Upper lobe of left lung (tissue), 6 donors: ENCODE data around the gene HNRNPM. TPM values are rescaled to one million over a fixed set of nuclear protein-coding genes. Genes with fewer than 3 reads are reported as not detected.

Experiments used
- ATAC-seq, 2 donors: fragments of 200-7000 bp; cut with Tn5 transposase; one replicate each; pipeline ENCODE4 v1.9.1; 2022; ENCODE audit warnings: mild to moderate bottlenecking in 2 of 2, moderate library complexity in 2 of 2; ENCODE audit not compliant: low FRiP score in 2 of 2
- DNase-seq, 2 donors: peaks; one replicate each; pipeline ENCODE4 v3.0.0-alpha.2; 2019 to 2020
- H3K27ac ChIP-seq, 4 donors: fragments of 200-600 bp; sonication (generic); one replicate each; pipeline ENCODE4 v1.5.1; 2016 to 2019
- H3K27me3 ChIP-seq, 4 donors: fragments of 200-600 bp; sonication (generic); one replicate each; pipeline ENCODE4 v1.5.1; 2017 to 2019
- H3K36me3 ChIP-seq, 4 donors: fragments of 200-600 bp; sonication (generic); one replicate each; pipeline ENCODE4 v1.5.1; 2016 to 2019
- H3K4me1 ChIP-seq, 4 donors: fragments of 200-600 bp; sonication (generic); one replicate each; pipeline ENCODE4 v1.5.1; 2018 to 2019
- H3K4me3 ChIP-seq, 4 donors: fragments of 200-600 bp; sonication (generic); one replicate each; pipeline ENCODE4 v1.5.1; 2017 to 2019; ENCODE audit warnings: mild to moderate bottlenecking in 2 of 4, moderate library complexity in 1 of 4
- H3K9me3 ChIP-seq, 4 donors: fragments of 200-600 bp; sonication (generic); one replicate each; pipeline ENCODE4 v1.5.1; 2018 to 2019
- EP300 ChIP-seq, 4 donors: sonication (generic); formaldehyde crosslinking; IDR thresholded peaks; one replicate each; pipeline ENCODE4 v1.5.1; 2017; ENCODE audit warnings: antibody characterized with exemption in 4 of 4, control low read depth in 2 of 4
- POLR2A ChIP-seq, 4 donors: fragments of 450-650 bp; IDR thresholded peaks; one replicate each; pipeline ENCODE4 v1.5.1; 2016 to 2017; ENCODE audit warnings: antibody characterized with exemption in 4 of 4, mild to moderate bottlenecking in 2 of 4
- POLR2AphosphoS5 ChIP-seq, 2 donors: sonication (generic); formaldehyde crosslinking; IDR thresholded peaks; one replicate each; pipeline ENCODE4 v1.5.1; 2017; ENCODE audit warnings: antibody characterized with exemption in 2 of 2
- WGBS, 2 donors: methylation state at CpG; one replicate each; pipeline ENCODE4 v1.1.5; 2017 to 2018; 5-methylcytosine and 5-hydroxymethylcytosine counted together
- total RNA-seq, 6 donors: library from RNA; depleted of rRNA in 4 of 6; stranded (reverse); fragments of >200 nt in 4 of 6; gene quantifications; one replicate each; pipeline versions ENCODE4 v1.1.0 to v1.2.1, GENCODE V29; 2016 to 2021
- TF ChIP-seq, protein P1 (sequence below), 6 experiments: fragments of 450-650 bp in 4 of 6; fragments of 200-600 bp in 2 of 6; sonication (generic) in 2 of 6; IDR thresholded peaks; one replicate each; pipeline ENCODE4 v1.5.1; 2016 to 2019; ENCODE audit warnings: antibody characterized with exemption in 6 of 6
- donor health status: DM: no; HTN: no; CAD: no; lungs with moderate emphysema.
- donor health status: DM: no; HTN: yes; CAD: no; lungs with severe emphysema.

HNRNPM gene, protein sequence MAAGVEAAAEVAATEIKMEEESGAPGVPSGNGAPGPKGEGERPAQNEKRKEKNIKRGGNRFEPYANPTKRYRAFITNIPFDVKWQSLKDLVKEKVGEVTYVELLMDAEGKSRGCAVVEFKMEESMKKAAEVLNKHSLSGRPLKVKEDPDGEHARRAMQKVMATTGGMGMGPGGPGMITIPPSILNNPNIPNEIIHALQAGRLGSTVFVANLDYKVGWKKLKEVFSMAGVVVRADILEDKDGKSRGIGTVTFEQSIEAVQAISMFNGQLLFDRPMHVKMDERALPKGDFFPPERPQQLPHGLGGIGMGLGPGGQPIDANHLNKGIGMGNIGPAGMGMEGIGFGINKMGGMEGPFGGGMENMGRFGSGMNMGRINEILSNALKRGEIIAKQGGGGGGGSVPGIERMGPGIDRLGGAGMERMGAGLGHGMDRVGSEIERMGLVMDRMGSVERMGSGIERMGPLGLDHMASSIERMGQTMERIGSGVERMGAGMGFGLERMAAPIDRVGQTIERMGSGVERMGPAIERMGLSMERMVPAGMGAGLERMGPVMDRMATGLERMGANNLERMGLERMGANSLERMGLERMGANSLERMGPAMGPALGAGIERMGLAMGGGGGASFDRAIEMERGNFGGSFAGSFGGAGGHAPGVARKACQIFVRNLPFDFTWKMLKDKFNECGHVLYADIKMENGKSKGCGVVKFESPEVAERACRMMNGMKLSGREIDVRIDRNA
- total RNA-seq = 100 to 1,000 TPM in 5 of 6 donors, 10 to 100 TPM in 1; 95.2 to 188 (median 149) TPM

DNA sequence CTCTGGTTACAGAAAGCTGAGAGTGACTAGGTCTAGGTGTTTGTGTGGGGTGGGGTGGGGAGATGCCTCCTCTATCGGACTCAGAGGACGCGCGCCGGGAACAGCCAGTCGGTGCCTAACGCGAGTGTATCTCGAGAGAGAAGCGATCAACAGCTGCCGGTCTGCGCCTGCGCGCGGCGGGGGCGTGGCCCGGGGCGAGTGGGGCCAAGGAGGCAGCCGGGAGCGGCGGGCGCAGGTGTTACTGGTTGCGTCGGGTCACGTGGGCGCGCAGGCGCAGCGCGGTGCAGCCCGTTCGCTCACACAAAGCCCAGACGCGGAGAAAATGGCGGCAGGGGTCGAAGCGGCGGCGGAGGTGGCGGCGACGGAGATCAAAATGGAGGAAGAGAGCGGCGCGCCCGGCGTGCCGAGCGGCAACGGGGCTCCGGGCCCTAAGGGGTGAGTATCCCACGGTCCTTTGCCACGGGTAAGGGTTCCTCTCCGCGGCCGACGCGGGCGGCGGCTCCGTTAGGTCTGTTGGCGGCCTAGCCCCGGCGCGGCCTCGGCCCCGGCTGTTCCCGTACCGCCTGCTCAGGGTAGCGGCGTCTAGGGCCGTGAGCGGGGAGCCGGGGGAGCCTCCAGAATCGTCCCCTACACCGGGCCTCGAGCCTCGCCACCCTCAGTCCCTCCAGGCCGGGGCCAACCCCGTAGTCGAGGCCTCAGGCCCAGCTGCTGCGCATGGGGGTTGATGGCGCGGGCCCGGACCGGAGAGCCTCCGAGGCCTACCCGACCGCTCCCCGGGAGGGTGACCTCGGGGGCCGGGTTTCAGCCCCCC is at the start of gene HNRNPM:
Gene HNRNPM (plus strand): TSS at position 299 of the 811 bp plus-strand sequence. CDS start 24 bp downstream, at position 323.
- H3K36me3 ChIP-seq = peaks cover 0 to 21% (median 5%) of the 10 kb centered on the region in 4 donors
- H3K9me3 ChIP-seq = no peaks in the 10 kb centered on the region
- H3K4me3 ChIP-seq = peak within 1 kb of the TSS; percentile 70 to 93 (median 80)
- 0 to 2% methylated on average over 30 to 36 of the region's 93 CpGs for WGBS, 2 donors
- H3K27ac ChIP-seq = peak within 1 kb of the TSS; percentile 97 to 99 (median 98)
- H3K27me3 ChIP-seq = no peaks in the 10 kb centered on the region
- ATAC-seq (peak; percentile 98 to 99), DNase-seq (peak; percentile 100)
- peaks cover 36 to 50% (median 42%) of the 10 kb centered on the region in 4 donors for H3K4me1 ChIP-seq
- TF ChIP-seq POLR2A (IDR thresholded peaks at IDR 0.05) = peak in 3 of 4 donors; percentile 88 to 98 (median 97)
- peak in 1 of 4 donors; percentile 24 for TF ChIP-seq EP300 (IDR thresholded peaks at IDR 0.05)
- peak; percentile 95 for TF ChIP-seq POLR2AphosphoS5 (IDR thresholded peaks at IDR 0.05)
- TF ChIP-seq, protein P1, sequence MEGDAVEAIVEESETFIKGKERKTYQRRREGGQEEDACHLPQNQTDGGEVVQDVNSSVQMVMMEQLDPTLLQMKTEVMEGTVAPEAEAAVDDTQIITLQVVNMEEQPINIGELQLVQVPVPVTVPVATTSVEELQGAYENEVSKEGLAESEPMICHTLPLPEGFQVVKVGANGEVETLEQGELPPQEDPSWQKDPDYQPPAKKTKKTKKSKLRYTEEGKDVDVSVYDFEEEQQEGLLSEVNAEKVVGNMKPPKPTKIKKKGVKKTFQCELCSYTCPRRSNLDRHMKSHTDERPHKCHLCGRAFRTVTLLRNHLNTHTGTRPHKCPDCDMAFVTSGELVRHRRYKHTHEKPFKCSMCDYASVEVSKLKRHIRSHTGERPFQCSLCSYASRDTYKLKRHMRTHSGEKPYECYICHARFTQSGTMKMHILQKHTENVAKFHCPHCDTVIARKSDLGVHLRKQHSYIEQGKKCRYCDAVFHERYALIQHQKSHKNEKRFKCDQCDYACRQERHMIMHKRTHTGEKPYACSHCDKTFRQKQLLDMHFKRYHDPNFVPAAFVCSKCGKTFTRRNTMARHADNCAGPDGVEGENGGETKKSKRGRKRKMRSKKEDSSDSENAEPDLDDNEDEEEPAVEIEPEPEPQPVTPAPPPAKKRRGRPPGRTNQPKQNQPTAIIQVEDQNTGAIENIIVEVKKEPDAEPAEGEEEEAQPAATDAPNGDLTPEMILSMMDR (IDR thresholded peaks at IDR 0.05) = peak in 2 of 6 experiments; percentile 16 to 24

DNA sequence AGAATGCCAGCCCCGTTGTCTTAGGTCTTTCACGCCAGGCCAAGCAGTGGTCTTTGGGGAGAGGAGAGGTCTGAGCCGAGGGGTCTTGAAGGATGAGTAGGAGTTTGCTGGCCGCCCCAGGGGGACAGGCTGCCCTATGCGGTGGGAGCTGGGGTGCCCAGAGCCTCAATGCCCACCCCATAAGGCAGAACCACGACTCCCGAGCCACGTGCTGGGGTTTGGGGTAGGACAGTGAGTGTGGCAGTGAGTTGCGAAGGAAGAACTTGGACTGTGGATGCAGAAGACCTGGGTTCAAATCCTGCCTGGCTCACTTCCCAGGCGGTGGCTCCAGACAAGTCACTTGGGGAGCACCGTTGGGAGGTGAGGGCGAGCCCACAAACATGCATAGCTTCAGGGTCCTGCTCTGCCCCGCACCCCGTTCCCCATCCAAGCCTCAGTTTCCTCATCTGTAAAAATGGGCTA is 49.1 kb upstream of the HNRNPM start:
- DNase-seq (peak in 1 of 2 donors; percentile 48), ATAC-seq (no peak)
- H3K36me3 ChIP-seq = peaks cover 0 to 14% (median 14%) of the 10 kb centered on the region in 4 donors
- TF ChIP-seq EP300 (IDR thresholded peaks at IDR 0.05) (no peak), POLR2AphosphoS5 (IDR thresholded peaks at IDR 0.05) (no peak), POLR2A (IDR thresholded peaks at IDR 0.05) (no peak)
- TF ChIP-seq, protein P1 (IDR thresholded peaks at IDR 0.05) = no peak
- H3K27ac ChIP-seq = peak overlapping the region; percentile 53 to 100 (median 100)
- H3K9me3 ChIP-seq = no peaks in the 10 kb centered on the region
- H3K27me3 ChIP-seq = no peaks in the 10 kb centered on the region
- no peak overlapping the region for H3K4me3 ChIP-seq
- peaks cover 65 to 75% (median 68%) of the 10 kb centered on the region in 4 donors for H3K4me1 ChIP-seq
- WGBS, 2 donors = 97% methylated on average over 7 to 14 of the region's 14 CpGs

DNA sequence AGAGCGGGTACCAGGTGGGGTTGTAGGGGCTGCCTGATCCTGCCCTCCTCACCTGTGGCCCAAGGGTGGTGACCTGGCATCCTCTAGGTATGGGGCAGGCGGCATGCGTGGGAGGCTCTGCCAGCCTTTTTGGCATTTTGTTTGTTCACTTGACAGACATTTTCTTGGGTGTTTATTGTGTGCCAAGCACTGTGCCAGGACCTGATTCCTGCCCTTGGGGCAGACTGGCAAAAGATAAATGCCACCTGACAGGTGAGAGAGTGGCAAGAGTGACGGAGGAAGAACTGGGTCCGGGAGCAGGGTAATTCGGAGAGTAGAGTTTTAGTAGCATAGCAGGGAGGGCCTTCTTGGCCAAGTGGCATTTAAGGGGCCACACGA is 48.6 kb upstream of the HNRNPM start:
- no peak for DNase-seq
- H3K27ac ChIP-seq = peak overlapping the region in 1 of 4 donors; percentile 24
- no peak for ATAC-seq
- H3K4me3 ChIP-seq = no peak overlapping the region
- H3K4me1 ChIP-seq = peaks cover 60 to 70% (median 64%) of the 10 kb centered on the region in 4 donors
- H3K27me3 ChIP-seq = no peaks in the 10 kb centered on the region
- H3K36me3 ChIP-seq = peaks cover 0 to 17% (median 14%) of the 10 kb centered on the region in 4 donors
- 94 to 97% methylated on average over 7 of the region's 7 CpGs for WGBS, 2 donors
- no peaks in the 10 kb centered on the region for H3K9me3 ChIP-seq
- TF ChIP-seq POLR2A (IDR thresholded peaks at IDR 0.05) (no peak), POLR2AphosphoS5 (IDR thresholded peaks at IDR 0.05) (no peak), EP300 (IDR thresholded peaks at IDR 0.05) (no peak)
- TF ChIP-seq, protein P1 (IDR thresholded peaks at IDR 0.05) = no peak

DNA sequence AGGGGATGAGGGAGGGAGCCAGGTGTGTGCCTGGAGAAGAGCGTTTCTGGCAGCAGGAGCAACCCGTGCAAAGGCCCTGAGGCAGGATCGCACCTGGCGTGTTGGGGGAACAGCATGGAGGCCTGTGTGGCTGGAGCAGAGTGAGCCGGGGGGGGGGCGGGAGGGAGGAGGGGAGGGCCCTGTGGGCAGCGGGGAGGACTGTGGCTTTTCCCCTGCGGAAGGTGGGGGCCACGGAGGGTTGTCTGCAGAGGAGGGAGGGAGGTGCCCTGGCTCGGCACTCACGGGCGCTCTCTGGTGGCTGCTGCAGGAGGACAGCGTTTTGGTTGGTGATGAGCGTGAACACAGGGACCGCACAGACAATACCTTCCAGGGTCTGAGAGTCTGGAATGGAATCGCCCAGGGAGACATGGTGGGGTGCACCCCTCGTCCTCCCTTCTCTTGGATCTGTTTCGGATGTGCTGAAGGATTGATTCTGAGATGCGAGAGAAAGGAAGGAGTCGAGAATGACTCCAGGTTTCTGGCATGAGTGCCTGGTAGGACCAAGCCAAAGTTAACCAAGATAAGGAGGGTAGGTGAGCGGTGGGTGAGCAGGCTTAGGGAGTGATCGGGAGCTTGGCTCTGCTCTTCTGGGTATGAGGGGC is 48.1 kb upstream of the HNRNPM start:
- TF ChIP-seq, protein P1 (IDR thresholded peaks at IDR 0.05) = peak; percentile 54 to 67 (median 61)
- TF ChIP-seq POLR2A (IDR thresholded peaks at IDR 0.05) = no peak
- TF ChIP-seq EP300 (IDR thresholded peaks at IDR 0.05) = no peak
- no peak for TF ChIP-seq POLR2AphosphoS5 (IDR thresholded peaks at IDR 0.05)
- ATAC-seq (peak; percentile 47 to 74), DNase-seq (peak; percentile 52 to 88)
- Histone ChIP-seq H3K9me3 (no peaks in the 10 kb centered on the region), H3K4me1 (peaks cover 55 to 65% (median 59%) of the 10 kb centered on the region in 4 donors), H3K4me3 (no peak overlapping the region), H3K36me3 (peaks cover under 1 to 19% (median 18%) of the 10 kb centered on the region in 4 donors), H3K27ac (peak overlapping the region in 3 of 4 donors; percentile 10 to 42 (median 24)), H3K27me3 (no peaks in the 10 kb centered on the region)
- WGBS, 2 donors = 63 to 69% methylated on average over 11 to 16 of the region's 22 CpGs
